ENCODE results near the gene COA6. TPM values are rescaled to one million over a fixed set of nuclear protein-coding genes. Genes with fewer than 3 reads are reported as not detected.
"Not testable (repeated sequence)": the region's sequence is repeated elsewhere in the genome, so short reads cannot be mapped to it uniquely, and the experiment has no call there.

The COA6 gene
- total and polyA plus RNA-seq, 4 experiments from 2014 or later = 18.5 to 55.3 (median 37.0) TPM

DNA sequence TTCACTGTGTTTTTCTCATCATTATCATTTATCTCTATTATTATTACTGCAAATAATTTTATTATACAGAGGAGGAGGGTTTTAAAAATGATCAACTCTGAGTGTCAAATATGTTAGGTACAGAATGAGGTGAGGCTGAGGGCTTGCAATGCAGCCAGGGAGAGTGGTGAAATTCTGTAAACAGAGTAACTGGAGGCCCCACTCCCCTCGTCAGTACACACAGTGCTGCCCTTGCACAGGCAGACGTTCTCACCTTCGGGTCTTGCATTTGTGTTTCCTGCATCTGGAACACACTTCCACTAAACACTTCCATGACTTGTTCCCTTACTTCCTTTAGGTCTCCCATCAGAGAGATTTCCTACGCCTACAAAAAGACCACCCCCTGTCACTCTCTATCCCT lies 24.3 kb upstream of the COA6 start:
- no peaks in the 10 kb centered on the region for H3K36me3 Mint-ChIP-seq
- ChIA-PET POLR2A (ENCODE audit: partially characterized antibody) (no interaction called here), CTCF (ENCODE audit: partially characterized antibody) (interaction anchor here (1.4 kb wide), 1 partner anchor 26 kb away, joined by 3 read pairs; no protein-coding TSS in a partner anchor)
- peaks cover 0 to 5% (median 0%) of the 10 kb centered on the region in 8 donors for H3K9me3 Mint-ChIP-seq
- H3K36me3 ChIP-seq (ENCODE audit: insufficient read depth, low read length) = no peaks in the 10 kb centered on the region
- no peak overlapping the region for H3K27ac Mint-ChIP-seq
- H3K4me1 Mint-ChIP-seq = no peaks in the 10 kb centered on the region
- intact Hi-C loops (cut with micrococcal nuclease) = no loop called here
- H3K27ac ChIP-seq (ENCODE audit: low read depth, low read length) = no peak overlapping the region
- no peaks in the 10 kb centered on the region for H3K4me1 ChIP-seq (ENCODE audit: insufficient read depth, low read length)
- H3K4me3 ChIP-seq (ENCODE audit: low read length in 2 of 2) = no peak overlapping the region
- peaks cover 5 to 6% of the 10 kb centered on the region in 2 donors for H3K27me3 Mint-ChIP-seq
- no peaks in the 10 kb centered on the region for H3K9me3 ChIP-seq (ENCODE audit: control insufficient read depth in 1 of 2, low read length in 2 of 2)
- no peak for DNase-seq
- H3K4me3 Mint-ChIP-seq = no peak overlapping the region
- no peaks in the 10 kb centered on the region for H3K27me3 ChIP-seq (ENCODE audit: insufficient read depth, low read length)

- ChIA-PET CTCF (ENCODE audit: partially characterized antibody) (interaction anchor here (1.3 to 1.4 kb wide), 2 partner anchors 18 to 33 kb away, joined by 4 read pairs; no protein-coding TSS in a partner anchor), POLR2A (ENCODE audit: partially characterized antibody) (interaction anchor here (1.1 to 4.2 kb wide), 3 partner anchors 15 to 39 kb away, joined by 3 to 46 read pairs (median 5); partner anchors contain the start of gene COA6)
- no peaks in the 10 kb centered on the region for H3K27me3 ChIP-seq (ENCODE audit: insufficient read depth, low read length)
- no peaks in the 10 kb centered on the region for H3K9me3 ChIP-seq (ENCODE audit: control insufficient read depth in 1 of 2, low read length in 2 of 2)
- DNase-seq = no peak
- peaks cover 0 to 6% of the 10 kb centered on the region in 2 donors for H3K27me3 Mint-ChIP-seq
- no peaks in the 10 kb centered on the region for H3K36me3 Mint-ChIP-seq
- H3K4me1 ChIP-seq (ENCODE audit: insufficient read depth, low read length) = peaks cover 14% of the 10 kb centered on the region
- peaks cover 0 to 12% (median 2%) of the 10 kb centered on the region in 4 donors for H3K4me1 Mint-ChIP-seq
- peak overlapping the region in 5 of 8 donors; percentile 37 to 90 (median 82) for H3K4me3 Mint-ChIP-seq
- H3K27ac Mint-ChIP-seq = peak overlapping the region in 3 of 7 donors; percentile 73 to 92 (median 83)
- H3K9me3 Mint-ChIP-seq = no peaks in the 10 kb centered on the region
- H3K27ac ChIP-seq (ENCODE audit: low read depth, low read length) = no peak overlapping the region
- intact Hi-C loops (cut with micrococcal nuclease) = no loop called here
- no peaks in the 10 kb centered on the region for H3K36me3 ChIP-seq (ENCODE audit: insufficient read depth, low read length)
- no peak overlapping the region for H3K4me3 ChIP-seq (ENCODE audit: low read length in 2 of 2)
These were observed 17.3 kb upstream of the COA6 start for GRCh38 chr1:234355782-234356510.

- H3K27ac ChIP-seq (ENCODE audit: low read depth, low read length) = peak overlapping the region; percentile 58
- H3K4me1 ChIP-seq (ENCODE audit: insufficient read depth, low read length) = peaks cover 14% of the 10 kb centered on the region
- Mint-ChIP-seq H3K27me3 (peaks cover 0 to 10% of the 10 kb centered on the region in 2 donors), H3K27ac (peak overlapping the region; percentile 57 to 93 (median 85)), H3K4me3 (peak overlapping the region; percentile 56 to 90 (median 86)), H3K4me1 (peaks cover 0 to 12% (median 2%) of the 10 kb centered on the region in 4 donors)
- H3K36me3 Mint-ChIP-seq; intact Hi-C loops (cut with micrococcal nuclease); H3K9me3 ChIP-seq (ENCODE audit: control insufficient read depth in 1 of 2, low read length in 2 of 2); H3K36me3 ChIP-seq (ENCODE audit: insufficient read depth, low read length); H3K9me3 Mint-ChIP-seq; H3K27me3 ChIP-seq (ENCODE audit: insufficient read depth, low read length): not testable (repeated sequence)
- CTCF ChIA-PET (ENCODE audit: partially characterized antibody) = interaction anchor here (0.8 to 1.7 kb wide), 4 partner anchors 10 to 33 kb away, joined by 3 to 5 read pairs (median 4); no protein-coding TSS in a partner anchor
- peak in 4 of 5 donors; percentile 48 to 58 (median 49) for DNase-seq
- POLR2A ChIA-PET (ENCODE audit: partially characterized antibody) = interaction anchor here (0.8 to 4.2 kb wide), 6 partner anchors 13 to 51 kb away, joined by 3 to 46 read pairs (median 4); partner anchors contain the start of gene COA6
- H3K4me3 ChIP-seq (ENCODE audit: low read length in 2 of 2) = peak overlapping the region; percentile 24 to 48
These were observed 16.5 kb upstream of the COA6 start for GRCh38 chr1:234356615-234357269.

GRCh38 chr1:234357831-234358230 lies 15.4 kb upstream of the COA6 start:
- no peaks in the 10 kb centered on the region for H3K36me3 ChIP-seq (ENCODE audit: insufficient read depth, low read length)
- H3K9me3 ChIP-seq (ENCODE audit: control insufficient read depth in 1 of 2, low read length in 2 of 2) = no peaks in the 10 kb centered on the region
- ChIA-PET POLR2A (ENCODE audit: partially characterized antibody) (interaction anchor here (0.8 to 4.2 kb wide), 4 partner anchors 12 to 50 kb away, joined by 3 to 46 read pairs (median 4); partner anchors contain the start of gene COA6), CTCF (ENCODE audit: partially characterized antibody) (interaction anchor here (0.8 to 1.7 kb wide), 2 partner anchors 11 to 31 kb away, joined by 3 to 5 read pairs; no protein-coding TSS in a partner anchor)
- Mint-ChIP-seq H3K36me3 (peaks cover 0 to 4% of the 10 kb centered on the region in 2 donors), H3K9me3 (no peaks in the 10 kb centered on the region), H3K4me3 (peak overlapping the region in 6 of 8 donors; percentile 59 to 90 (median 78)), H3K27me3 (peaks cover 0 to 8% of the 10 kb centered on the region in 2 donors), H3K4me1 (peaks cover 0 to 12% (median 2%) of the 10 kb centered on the region in 4 donors), H3K27ac (peak overlapping the region in 2 of 7 donors; percentile 31 to 56)
- intact Hi-C loops (cut with micrococcal nuclease) = no loop called here
- H3K27ac ChIP-seq (ENCODE audit: low read depth, low read length) = no peak overlapping the region
- H3K27me3 ChIP-seq (ENCODE audit: insufficient read depth, low read length) = no peaks in the 10 kb centered on the region
- no peak overlapping the region for H3K4me3 ChIP-seq (ENCODE audit: low read length in 2 of 2)
- H3K4me1 ChIP-seq (ENCODE audit: insufficient read depth, low read length) = peaks cover 14% of the 10 kb centered on the region
- no peak for DNase-seq

DNA sequence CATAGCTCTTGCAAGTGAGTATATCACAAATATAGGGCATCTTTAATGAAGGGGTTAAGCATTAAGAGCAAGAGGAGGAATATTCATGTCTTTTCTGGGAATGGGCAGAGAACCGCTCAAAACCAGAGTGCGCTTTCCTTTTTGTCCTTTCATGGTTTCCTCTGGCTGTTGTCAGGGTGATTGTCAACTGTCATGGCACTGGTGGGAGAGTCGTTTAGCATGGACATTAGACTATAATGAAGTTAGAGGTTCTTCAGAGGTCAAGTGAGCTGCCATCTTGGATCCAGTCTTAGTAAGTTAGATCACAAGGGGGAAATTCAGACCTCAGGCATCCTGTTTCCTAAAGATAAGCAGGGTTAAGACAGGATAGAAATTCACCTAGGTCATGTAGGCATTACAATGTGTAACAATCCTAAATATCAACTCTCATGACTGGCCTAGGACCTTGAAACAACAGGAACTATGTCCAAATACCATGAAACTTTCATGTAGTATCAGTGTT lies 12.1 kb upstream of the COA6 start:
- intact Hi-C loops (cut with micrococcal nuclease) = no loop called here
- Histone ChIP-seq H3K4me3 (ENCODE audit: low read length in 2 of 2) (no peak overlapping the region), H3K27me3 (ENCODE audit: insufficient read depth, low read length) (no peaks in the 10 kb centered on the region), H3K27ac (ENCODE audit: low read depth, low read length) (no peak overlapping the region), H3K9me3 (ENCODE audit: control insufficient read depth in 1 of 2, low read length in 2 of 2) (no peaks in the 10 kb centered on the region), H3K4me1 (ENCODE audit: insufficient read depth, low read length) (peaks cover 12% of the 10 kb centered on the region), H3K36me3 (ENCODE audit: insufficient read depth, low read length) (no peaks in the 10 kb centered on the region)
- peak overlapping the region in 1 of 7 donors; percentile 22 for H3K27ac Mint-ChIP-seq
- no peak overlapping the region for H3K4me3 Mint-ChIP-seq
- ChIA-PET CTCF (ENCODE audit: partially characterized antibody) (no interaction called here), POLR2A (ENCODE audit: partially characterized antibody) (no interaction called here)
- H3K27me3 Mint-ChIP-seq = peaks cover 0 to 8% of the 10 kb centered on the region in 2 donors
- H3K4me1 Mint-ChIP-seq = peaks cover 0 to 12% (median 2%) of the 10 kb centered on the region in 4 donors
- peaks cover 0 to 4% of the 10 kb centered on the region in 2 donors for H3K36me3 Mint-ChIP-seq
- DNase-seq = no peak
- no peaks in the 10 kb centered on the region for H3K9me3 Mint-ChIP-seq

- Histone ChIP-seq H3K4me3 (ENCODE audit: low read length in 2 of 2) (no peak overlapping the region), H3K36me3 (ENCODE audit: insufficient read depth, low read length) (no peaks in the 10 kb centered on the region), H3K4me1 (ENCODE audit: insufficient read depth, low read length) (peaks cover 6% of the 10 kb centered on the region), H3K9me3 (ENCODE audit: control insufficient read depth in 1 of 2, low read length in 2 of 2) (no peaks in the 10 kb centered on the region), H3K27ac (ENCODE audit: low read depth, low read length) (no peak overlapping the region), H3K27me3 (ENCODE audit: insufficient read depth, low read length) (no peaks in the 10 kb centered on the region)
- no peak overlapping the region for H3K27ac Mint-ChIP-seq
- ChIA-PET POLR2A (ENCODE audit: partially characterized antibody) (no interaction called here), CTCF (ENCODE audit: partially characterized antibody) (no interaction called here)
- peaks cover 0 to 4% of the 10 kb centered on the region in 2 donors for H3K36me3 Mint-ChIP-seq
- H3K4me3 Mint-ChIP-seq = no peak overlapping the region
- DNase-seq = no peak
- intact Hi-C loops (cut with micrococcal nuclease) = no loop called here
- no peaks in the 10 kb centered on the region for H3K9me3 Mint-ChIP-seq
- H3K4me1 Mint-ChIP-seq = peaks cover 0 to 11% (median 2%) of the 10 kb centered on the region in 4 donors
- peaks cover 0 to 8% of the 10 kb centered on the region in 2 donors for H3K27me3 Mint-ChIP-seq
These were observed 10.7 kb upstream of the COA6 start for GRCh38 chr1:234362558-234362957.
